ENCODE measurements around the gene ATP6V0D1.
A peak's percentile ranks its signal among the peaks of the same experiment; 100 is the strongest.

ATP6V0D1 gene

GRCh38 chr16:67389911-67390815, 90.8 kb downstream of the ATP6V0D1 start:
- DNase-seq: peak; percentile 92

DNA sequence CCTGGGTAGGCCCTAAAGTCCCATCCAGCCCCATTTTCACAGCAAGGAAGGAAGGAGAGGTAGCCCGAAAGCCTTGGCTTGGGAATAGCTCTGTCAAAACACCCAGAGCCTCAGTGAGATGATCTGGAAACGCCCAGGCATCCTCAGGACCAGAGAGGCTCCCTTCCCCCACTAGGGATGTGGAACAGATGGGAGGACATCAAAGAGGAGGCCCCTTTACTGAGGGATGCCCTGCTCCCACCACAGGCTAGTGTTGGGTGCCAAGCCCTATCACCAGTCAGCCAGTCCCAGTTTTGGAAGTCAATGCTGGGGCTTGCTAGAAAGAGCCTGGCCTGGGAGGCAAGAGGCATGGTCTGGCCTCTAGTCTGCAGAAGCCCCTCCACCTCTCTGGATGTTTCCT, 92.4 kb downstream of the ATP6V0D1 start:
- DNase-seq: no peak

DNA sequence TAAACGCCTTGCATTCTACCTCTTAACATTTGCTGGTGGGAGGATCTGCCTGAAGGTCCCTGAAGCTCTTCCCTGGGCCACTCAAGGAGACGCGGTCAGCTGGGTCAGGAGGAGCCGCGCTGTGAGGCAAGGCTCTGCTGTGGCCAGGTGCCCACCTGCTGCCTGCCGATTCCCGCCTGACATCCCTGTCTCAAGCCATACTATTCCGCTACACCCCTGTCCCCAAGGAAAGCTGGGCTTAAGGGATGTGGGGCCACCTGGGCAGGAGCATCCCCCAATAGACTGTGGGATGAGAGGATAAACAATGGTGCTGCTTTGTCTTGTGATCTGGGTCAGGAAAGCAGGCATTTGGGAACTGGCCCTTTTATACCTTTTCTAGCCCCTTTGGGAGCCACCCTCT, 92.8 kb downstream of the ATP6V0D1 start:
- DNase-seq: no peak

All from suppressor macrophage treated with lipopolysaccharide for 4 hours (primary cell).